Stimulated activated CD4-positive, alpha-beta T cell treated with anti-CD3 and anti-CD28 coated beads, Interleukin-15, amount 100 ng/mL, for 24 hours (primary cell): ENCODE results near the gene HIF1A.
A peak's percentile ranks its signal among the peaks of the same experiment; 100 is the strongest.
"Not testable (repeated sequence)": the region's sequence is repeated elsewhere in the genome, so short reads cannot be mapped to it uniquely, and the experiment has no call there.

Experiments
- DNase-seq: peaks from one replicate; pipeline ENCODE4 v3.0.0-alpha.2; 2020

The HIF1A gene

GRCh38 chr14:61694830-61695694 is at the start of gene HIF1A:
TSS of gene HIF1A (plus strand) at chr14:61695513. CDS start at chr14:61695805, 292 bp downstream.
- DNase-seq: peak; percentile 98

DNA sequence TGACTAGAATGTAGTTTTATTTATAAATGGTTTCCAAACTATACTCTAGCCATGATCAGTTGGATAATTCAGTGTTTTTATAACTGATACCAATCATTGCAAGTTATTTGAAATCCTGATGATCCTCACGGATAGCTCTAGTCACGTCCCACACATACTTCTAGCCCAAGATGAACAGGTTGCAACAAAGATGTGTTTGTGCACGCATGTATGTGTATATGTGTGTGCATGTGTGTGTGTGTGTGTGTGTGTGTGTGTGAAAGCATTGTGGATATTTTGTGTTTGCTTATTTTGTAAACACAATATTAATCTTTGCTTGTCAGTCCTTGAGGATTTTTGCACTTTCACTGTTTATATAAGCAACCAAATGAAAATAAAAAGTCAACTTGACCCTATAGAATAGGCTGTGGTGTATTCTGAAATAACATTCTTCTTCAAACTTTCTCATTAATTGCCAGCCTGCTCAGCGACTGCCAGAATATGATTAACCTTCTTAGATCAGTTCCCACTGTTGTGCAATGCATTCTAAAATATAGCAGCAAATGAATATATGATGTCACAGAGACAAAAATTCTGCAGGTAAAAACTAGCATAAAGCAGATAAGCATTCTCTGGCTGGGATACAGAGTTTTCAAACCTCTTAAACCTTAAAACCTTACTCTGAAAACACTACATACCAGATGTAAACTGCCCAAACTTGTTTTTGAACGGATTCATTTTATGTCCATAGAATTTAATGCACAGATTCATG is 48.8 kb upstream of the HIF1A start:
- DNase-seq: no peak

DNA sequence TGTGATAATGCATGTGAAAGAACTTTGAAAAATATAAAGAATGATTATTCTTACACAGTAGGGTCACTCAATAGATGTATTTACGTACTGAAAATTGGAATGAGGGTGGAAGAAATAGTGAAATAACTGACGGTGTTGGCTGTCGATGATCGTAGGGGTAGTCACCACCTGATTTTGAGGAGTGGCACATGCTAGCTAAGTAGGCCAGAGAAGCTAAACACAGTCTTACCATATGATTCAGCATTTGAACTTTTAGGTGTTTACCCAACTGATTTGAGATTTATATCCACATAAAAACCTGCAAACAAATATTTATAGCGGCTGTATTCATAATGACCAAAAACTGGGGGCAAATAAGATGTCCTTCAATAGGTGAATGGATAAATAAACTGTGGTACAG is 47.6 kb upstream of the HIF1A start:
- DNase-seq: no peak

DNA sequence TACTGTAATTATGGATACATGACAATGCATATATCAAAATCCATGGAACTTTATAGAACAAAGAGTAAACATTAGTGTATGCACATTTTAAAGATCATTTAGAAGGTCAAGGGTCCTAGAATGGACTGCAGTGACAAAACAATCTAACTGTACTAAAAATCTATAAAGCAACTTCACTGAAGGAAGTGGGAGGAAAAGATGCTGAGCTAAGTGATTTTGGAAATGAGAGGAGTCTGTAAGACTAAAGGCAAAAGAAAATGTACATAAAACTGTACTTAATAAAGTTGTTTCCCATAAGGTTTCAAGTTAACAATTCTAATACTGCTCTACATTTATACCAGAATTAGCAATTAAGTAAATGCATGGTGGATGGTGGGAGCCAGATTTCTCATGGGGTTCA is 46.9 kb upstream of the HIF1A start:
- DNase-seq: no peak

GRCh38 chr14:61649283-61649682 is 46.0 kb upstream of the HIF1A start:
- no peak for DNase-seq

- DNase-seq: no peak
Observed at GRCh38 chr14:61651355-61651754, 44.0 kb upstream of the HIF1A start.

DNA sequence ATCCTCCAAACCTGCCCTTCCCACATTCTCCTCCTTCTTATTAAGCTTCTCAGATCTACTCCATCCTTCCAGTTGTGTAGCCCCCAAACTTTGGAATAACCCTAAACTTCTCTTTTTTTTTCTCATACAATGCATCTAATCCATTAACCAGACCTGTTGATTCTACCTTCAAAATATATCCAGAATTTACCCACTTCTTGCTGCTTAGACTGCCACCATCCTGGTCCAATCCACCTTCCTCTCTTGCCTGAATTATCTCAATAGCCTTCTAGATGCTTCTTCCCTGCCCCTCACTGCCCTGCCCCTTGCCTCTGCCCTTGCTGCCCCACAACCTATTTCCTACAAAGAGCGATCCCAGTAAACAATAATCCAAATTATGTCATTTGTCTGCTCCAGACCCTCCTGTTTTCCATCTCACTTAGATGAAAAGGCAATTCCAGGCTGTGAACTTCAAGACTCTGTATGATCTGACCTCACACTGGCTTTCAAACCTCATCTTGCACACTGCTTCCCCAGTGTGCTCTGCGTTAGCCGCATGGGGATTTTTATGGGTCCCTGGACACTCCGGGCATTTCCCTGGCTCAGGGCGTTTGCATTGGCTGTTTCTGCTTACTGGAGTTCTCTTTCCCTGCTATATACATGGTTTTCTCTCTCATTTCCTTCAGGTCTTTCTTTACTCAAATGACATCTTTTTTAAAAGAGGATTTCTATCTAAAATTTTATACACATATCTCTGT is 42.6 kb upstream of the HIF1A start:
- DNase-seq: no peak

DNA sequence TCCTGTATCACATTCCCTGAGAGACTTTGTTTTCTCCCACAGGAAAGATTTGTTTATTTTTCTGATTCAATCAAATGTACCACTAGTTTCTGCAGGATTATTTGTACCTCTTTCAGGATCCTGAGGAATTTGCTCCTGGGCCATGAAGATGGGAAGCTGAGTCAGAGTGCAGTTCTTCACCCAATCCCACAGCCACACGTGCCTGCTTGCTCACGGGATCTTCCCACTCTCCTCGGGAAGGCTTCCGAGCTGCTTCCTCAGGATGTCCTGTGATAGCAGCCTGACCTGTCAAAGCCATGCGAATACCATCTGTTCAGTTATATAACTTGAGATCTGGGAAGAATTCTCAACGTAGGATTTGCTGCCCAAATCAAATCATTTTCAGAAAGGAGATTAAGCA is 41.8 kb upstream of the HIF1A start:
- DNase-seq: no peak

GRCh38 chr14:61654026-61654425 is 41.3 kb upstream of the HIF1A start:
- DNase-seq: no peak

DNA sequence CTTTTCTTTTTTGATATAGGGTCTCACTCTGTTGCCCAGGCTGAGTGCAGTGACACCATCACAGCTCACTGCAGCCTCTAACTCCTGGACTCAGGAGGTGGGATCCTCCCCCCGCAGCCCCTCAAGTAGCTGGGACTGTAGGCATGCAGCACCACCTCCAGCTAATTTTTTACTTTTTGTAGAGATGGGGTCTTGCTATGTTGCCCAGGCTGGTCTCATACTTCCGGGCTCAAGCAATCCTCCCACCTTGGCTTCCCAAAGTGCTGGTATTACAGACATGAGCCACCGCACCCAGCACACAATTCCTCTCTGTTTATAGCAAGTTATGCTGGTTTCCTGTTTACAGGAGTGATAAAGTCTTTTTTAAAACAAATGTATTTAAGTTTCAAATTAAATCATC is 39.5 kb upstream of the HIF1A start:
- DNase-seq: no peak

- no peak for DNase-seq
Observed at GRCh38 chr14:61656341-61656740, 39.0 kb upstream of the HIF1A start.

GRCh38 chr14:61658111-61658510 is 37.2 kb upstream of the HIF1A start:
- DNase-seq: not testable (repeated sequence)

DNA sequence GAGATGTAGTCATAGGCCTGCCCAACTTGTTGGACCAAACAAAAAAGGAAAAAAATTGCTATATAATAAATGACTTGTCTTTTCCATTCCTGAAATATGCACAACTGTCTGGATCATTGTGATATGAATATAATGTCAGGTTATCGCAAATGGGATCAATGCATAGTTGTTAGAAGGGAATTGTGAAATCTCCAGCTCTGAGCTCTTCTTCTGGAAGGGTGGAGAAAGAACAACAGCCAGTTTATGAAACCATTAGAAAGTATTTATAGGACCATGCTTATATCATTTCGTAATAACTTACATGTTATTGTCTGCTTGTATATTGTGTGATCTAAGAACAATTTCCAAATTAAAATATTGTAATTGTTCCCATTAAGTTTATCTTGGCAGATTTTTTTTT is 35.7 kb upstream of the HIF1A start:
- DNase-seq: no peak

- no peak for DNase-seq
Observed at GRCh38 chr14:61661471-61662400, 33.6 kb upstream of the HIF1A start.

DNA sequence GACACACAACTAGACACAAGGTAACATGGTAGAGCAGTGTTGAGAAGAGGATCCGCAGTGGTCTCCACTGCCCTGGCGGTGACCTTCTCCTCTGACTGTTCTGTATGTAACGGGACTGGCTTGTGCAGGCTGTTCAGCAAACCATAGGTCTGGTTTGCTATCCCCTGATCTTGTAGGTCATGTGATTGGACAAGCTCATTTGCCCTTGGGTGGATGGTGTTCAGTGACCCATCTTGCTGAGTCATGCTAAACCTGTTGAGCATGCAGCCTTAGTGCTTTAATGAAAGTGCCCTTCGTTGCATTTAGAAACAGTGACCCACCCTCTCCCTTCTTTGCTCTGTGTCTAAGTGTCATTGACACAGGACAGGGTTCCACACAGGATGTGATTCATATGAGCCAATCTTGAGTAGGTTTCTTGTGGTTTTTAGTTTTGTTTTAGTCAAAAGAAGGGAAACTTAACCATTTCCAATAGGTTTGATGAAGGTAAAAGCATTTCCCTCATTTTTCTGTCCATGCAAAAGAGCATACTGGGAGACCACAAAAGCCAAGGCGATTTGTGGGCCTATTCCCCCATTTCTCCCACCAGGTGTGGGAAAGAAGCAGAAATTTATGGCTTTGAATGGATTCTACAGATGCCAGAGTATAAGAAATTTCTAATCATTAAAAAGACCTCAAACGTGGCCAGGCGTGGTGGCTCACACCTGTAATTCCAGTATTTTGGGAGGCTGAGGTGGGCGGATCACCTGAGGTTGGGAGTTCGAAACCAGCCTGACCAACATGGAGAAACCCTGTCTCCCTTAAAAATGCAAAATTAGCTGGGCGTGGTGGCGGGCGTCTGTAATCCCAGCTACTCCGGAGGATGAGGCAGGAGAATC is 32.6 kb upstream of the HIF1A start:
- peak; percentile 64 for DNase-seq

DNA sequence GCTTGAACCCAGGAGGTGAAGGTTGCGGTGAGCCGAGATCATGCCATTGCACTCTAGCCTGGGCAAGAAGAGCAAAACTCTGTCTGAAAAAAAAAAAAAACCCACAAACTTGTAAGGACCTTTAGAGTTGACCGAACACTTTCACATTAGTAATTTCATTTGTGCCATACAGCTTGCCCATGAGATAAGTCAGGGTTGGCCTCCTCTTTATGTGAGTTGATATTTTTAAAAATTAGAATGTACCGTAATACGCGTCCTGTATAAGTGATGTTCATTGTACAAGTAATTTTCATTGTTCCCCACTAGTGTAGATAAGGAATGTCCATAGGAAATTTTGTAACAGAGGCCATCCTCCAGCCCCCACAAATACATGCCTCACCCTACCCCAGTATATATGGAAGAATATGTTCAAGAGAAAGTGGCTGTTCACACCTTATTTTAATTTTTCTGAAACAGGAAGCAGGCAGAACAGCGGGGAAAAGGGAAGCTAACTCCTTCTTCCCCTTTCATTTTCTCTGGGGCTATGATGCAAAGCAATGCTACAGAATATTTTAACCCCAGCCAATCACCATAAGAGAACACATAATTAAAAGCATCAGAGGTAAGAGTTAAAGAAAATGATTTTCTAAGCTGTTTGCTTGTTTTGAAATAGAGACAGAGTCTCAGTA is 31.9 kb upstream of the HIF1A start:
- DNase-seq: no peak

- DNase-seq: peak; percentile 36
Observed at GRCh38 chr14:61668282-61668681, 27.0 kb upstream of the HIF1A start.

DNA sequence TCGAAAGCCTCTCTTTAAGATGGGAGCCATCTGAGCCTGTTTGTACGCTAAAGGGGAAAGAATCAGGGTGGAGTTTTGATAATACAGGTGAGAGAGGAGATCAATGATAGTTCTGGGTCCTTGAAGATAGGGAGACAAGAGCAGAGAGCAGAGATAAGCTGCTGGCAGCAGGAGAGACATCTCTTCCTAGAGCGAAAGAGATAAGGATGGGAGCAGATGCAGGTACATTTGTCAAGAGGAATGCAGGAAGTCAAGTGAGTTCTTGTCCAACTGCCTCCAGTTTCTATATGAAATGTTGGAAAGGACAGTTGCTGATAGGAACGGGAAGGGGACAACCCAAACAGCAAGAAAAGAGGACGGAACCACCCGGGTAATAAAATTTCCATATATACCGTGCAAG is 24.7 kb upstream of the HIF1A start:
- DNase-seq: no peak

GRCh38 chr14:61671082-61671481 is 24.2 kb upstream of the HIF1A start:
- DNase-seq: peak; percentile 47

- no peak for DNase-seq
Observed at GRCh38 chr14:61672796-61673195, 22.5 kb upstream of the HIF1A start.

- DNase-seq: no peak
Observed at GRCh38 chr14:61673305-61673704, 22.0 kb upstream of the HIF1A start.
